ENCODE measurements around the gene LRRC36. TPM values are rescaled to one million over a fixed set of nuclear protein-coding genes. Genes with fewer than 3 reads are reported as not detected.
A peak's percentile ranks its signal among the peaks of the same experiment; 100 is the strongest.

The LRRC36 gene
- total RNA-seq, 4 donors from 2014 or later: 0.42 to 0.56 TPM; not detected in 2

DNA sequence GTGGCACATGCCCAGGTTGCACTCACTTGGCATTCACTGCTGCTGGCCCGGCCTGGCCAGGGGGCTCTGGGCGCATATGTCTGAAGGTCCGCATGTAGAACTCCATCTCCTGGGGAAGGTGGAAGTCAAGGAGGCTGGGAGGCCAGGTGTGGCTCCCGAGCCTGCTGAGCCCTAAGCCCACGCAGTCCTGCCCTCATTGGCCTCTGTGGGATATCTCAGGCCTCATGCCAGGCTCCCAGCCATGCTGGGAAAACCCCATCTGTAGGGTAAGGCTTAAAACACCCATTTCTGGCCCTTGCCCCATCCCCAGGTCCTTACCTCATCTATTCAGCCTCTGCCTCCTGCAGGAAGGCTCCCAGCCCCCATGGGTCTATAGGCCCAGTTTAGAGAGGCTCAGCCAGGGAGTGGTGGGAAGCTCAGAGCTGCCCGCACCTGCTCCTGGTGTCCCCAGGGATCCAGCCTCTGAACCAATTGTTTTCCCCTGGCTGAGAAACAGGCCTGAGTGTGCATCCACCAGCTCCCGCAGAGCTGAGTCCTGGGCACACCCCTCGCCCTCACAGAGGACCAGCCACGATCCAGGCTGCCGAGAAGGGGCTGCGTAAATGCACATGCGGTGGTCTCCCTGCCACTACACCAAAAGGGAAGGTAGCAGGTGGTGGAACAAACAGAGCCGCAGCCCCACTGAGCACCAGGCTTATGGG, 69.0 kb downstream of the LRRC36 start:
- no peaks in the 10 kb centered on the region for H3K36me3 ChIP-seq
- peak overlapping the region; percentile 85 for H3K27ac ChIP-seq
- no peaks in the 10 kb centered on the region for H3K27me3 ChIP-seq
- H3K4me1 ChIP-seq: peaks cover 97% of the 10 kb centered on the region
- H3K9me3 ChIP-seq: no peaks in the 10 kb centered on the region
- no peak overlapping the region for H3K4me3 ChIP-seq
- TF ChIP-seq POLR2A (IDR thresholded peaks at IDR 0.05): no peak
- no peak for TF ChIP-seq EP300 (IDR thresholded peaks at IDR 0.05)
- no peak for TF ChIP-seq POLR2AphosphoS5 (IDR thresholded peaks at IDR 0.05)
- TF ChIP-seq, protein P1, sequence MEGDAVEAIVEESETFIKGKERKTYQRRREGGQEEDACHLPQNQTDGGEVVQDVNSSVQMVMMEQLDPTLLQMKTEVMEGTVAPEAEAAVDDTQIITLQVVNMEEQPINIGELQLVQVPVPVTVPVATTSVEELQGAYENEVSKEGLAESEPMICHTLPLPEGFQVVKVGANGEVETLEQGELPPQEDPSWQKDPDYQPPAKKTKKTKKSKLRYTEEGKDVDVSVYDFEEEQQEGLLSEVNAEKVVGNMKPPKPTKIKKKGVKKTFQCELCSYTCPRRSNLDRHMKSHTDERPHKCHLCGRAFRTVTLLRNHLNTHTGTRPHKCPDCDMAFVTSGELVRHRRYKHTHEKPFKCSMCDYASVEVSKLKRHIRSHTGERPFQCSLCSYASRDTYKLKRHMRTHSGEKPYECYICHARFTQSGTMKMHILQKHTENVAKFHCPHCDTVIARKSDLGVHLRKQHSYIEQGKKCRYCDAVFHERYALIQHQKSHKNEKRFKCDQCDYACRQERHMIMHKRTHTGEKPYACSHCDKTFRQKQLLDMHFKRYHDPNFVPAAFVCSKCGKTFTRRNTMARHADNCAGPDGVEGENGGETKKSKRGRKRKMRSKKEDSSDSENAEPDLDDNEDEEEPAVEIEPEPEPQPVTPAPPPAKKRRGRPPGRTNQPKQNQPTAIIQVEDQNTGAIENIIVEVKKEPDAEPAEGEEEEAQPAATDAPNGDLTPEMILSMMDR (IDR thresholded peaks at IDR 0.05): no peak
- peak in 1 of 2 donors; percentile 64 for DNase-seq (ENCODE audit: low spot score in 2 of 2)
- WGBS: 59% methylated on average over 11 of the region's 13 CpGs

DNA sequence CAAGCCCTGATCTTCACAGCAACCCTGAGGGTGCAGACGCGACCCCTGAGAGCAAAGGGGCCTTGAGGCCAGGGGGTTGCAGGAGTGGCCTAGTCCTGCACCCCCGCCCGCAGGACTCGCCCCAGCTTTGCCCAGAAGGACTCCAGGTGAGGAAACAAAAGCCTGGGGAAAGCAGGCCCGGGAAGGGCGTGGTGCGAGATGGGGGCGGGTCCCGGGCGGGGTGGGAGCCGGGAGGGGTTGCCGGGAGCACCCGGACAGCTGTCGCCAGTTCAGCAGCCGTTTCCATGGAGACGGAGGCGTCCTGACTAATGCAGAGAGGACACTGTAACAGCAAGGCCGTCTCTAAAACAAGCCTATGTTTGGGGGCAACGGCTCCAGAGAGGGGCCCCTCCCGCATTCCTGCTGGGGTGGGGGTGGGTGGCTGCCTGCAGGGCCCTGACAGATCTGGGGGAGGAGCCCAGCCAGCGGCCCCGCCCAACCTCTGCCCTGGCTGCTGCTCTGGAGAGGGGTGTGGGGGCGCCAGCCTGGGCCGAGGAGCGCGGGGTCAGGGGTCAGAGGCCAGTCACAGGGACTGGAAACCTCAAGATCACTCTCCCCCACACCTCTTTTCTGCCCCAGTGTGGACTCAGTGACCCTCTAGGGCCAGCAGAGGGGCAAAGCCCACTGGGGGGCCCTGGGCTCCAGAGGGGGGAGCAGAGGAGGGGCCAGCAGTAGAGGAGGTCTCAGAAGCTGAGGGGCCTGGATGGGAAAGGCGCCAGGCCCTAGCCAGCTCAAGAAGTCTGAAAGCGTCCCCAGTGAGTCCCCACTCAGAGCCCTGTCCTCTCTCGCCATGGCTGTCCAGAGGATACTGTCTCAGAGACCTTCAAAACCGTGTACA, 69.8 kb downstream of the LRRC36 start:
- H3K36me3 ChIP-seq: no peaks in the 10 kb centered on the region
- WGBS: 32% methylated on average over 12 of the region's 31 CpGs
- peak overlapping the region; percentile 85 for H3K27ac ChIP-seq
- H3K9me3 ChIP-seq: no peaks in the 10 kb centered on the region
- no peaks in the 10 kb centered on the region for H3K27me3 ChIP-seq
- H3K4me3 ChIP-seq: peak overlapping the region; percentile 8
- DNase-seq (ENCODE audit: low spot score in 2 of 2): peak in 1 of 2 donors; percentile 94
- H3K4me1 ChIP-seq: peaks cover 91% of the 10 kb centered on the region
- TF ChIP-seq, protein P1 (IDR thresholded peaks at IDR 0.05): no peak
- TF ChIP-seq POLR2AphosphoS5 (IDR thresholded peaks at IDR 0.05) (no peak), EP300 (IDR thresholded peaks at IDR 0.05) (no peak), POLR2A (IDR thresholded peaks at IDR 0.05) (no peak)

DNA sequence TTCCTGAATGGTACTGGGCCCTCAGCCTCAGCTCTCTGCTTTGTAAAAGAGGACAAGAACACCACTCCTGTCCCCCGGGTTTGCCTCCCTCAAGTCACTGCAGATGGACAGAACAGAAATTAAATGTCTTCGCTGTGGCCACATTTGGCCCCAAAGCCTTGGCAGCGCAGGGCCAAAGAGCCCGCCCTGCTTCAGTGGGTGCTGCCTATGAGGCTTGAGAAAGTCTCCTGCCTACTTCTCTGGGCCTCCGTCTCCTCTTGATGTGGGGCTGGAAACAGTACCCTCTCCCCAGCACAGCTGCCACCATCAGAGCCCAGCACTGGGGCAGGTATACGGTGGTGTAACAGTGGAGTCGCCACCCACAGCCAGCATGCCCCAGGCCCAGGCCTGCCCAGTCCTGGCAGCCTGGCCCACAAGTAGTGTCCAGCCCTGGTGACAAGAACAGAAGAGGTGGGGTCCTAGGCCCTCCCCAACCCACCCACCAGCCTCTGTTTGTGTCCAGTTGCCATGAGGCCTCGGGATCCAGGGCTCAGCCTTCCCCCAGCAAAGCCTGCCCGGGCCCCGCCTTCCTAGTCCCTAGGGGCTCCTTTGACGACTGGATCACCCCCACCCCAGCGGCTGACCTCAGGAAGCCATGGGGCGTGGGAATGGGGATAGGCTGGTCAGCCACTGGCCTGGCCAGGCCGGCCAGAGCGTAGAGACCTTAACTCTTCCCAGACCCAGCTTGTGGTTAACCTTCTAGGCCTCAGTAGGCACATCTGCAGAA, 70.6 kb downstream of the LRRC36 start:
- WGBS: 42% methylated on average over 7 of the region's 15 CpGs
- no peaks in the 10 kb centered on the region for H3K9me3 ChIP-seq
- H3K27me3 ChIP-seq: no peaks in the 10 kb centered on the region
- peaks cover 85% of the 10 kb centered on the region for H3K4me1 ChIP-seq
- peak in 1 of 2 donors; percentile 79 for DNase-seq (ENCODE audit: low spot score in 2 of 2)
- TF ChIP-seq EP300 (IDR thresholded peaks at IDR 0.05) (no peak), POLR2A (IDR thresholded peaks at IDR 0.05) (no peak)
- H3K36me3 ChIP-seq: no peaks in the 10 kb centered on the region
- H3K4me3 ChIP-seq: no peak overlapping the region
- H3K27ac ChIP-seq: peak overlapping the region; percentile 85

DNA sequence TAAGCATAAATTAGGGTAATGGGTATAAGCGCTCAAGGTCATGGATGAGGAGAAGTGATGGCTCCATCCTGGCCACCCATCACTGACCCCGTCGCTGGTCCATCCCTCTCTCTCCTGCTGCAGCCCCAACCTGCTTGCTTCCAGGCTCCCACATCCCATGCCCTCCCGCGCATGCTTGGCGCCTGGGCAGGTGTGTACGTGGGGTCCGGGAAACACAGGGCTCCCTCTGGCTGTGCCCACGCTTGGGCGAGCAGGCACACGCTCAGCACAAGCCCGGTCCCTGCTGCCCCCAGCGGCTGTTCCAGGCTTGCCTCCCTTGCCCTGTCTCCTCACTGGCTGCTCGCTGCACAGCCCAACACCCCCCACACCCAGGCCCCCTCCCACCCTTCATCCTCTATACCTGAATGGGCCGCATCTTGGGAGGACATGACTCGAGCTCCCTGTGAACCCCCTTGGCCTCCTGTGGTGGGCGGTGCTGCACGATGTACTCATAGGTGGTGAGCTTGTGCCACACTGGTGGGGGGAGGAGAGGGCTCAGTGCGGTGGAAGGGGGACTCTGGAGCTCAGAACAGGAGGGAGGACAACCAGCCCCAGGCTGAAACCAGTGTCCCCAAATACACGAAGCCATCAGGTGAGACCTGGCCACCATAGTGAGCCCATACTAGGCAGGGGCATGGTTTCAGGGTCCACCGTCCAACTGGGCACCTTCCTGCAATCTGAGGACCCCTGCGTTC, 71.4 kb downstream of the LRRC36 start:
- WGBS: 68% methylated on average over 8 of the region's 22 CpGs
- Histone ChIP-seq H3K27me3 (no peaks in the 10 kb centered on the region), H3K4me1 (peaks cover 78% of the 10 kb centered on the region), H3K4me3 (no peak overlapping the region), H3K27ac (peak overlapping the region; percentile 85), H3K36me3 (no peaks in the 10 kb centered on the region), H3K9me3 (no peaks in the 10 kb centered on the region)
- DNase-seq (ENCODE audit: low spot score in 2 of 2): peak in 1 of 2 donors; percentile 72
- no peak for TF ChIP-seq POLR2AphosphoS5 (IDR thresholded peaks at IDR 0.05)
- TF ChIP-seq, protein P1 (IDR thresholded peaks at IDR 0.05): peak in 1 of 2 donors; percentile 51

DNA sequence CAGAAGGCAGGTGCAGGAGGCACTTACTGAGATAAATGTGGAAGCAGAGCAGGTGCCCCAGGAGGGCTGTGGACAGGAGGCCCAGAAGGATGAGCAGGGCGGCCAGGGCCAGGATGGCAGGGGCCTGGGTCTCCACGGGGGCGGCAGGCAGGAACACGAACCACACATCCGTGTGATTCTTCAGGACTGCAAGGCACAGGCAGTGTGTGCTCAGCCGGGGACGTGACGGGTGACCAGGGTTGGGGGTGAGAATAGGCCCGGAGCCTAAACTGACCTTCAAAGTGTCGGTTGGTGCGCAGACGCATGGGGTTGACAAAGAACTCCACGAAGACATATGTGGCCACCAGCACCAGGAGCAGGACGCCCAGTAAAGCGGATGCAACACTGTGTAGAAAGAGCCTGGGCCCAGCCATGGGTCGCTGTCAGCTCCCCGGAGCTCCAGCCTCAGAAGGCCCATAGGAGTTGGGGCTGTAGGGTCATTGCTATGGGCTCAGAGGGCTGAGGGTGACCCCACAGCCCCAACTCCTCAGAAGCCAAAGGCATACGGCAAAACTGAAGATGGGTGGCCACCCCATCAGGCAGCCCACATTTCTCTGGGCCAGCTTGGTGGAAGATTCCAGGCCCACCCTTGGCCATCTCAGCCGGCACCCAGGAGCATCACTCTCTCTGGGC, 72.1 kb downstream of the LRRC36 start:
- H3K27ac ChIP-seq: no peak overlapping the region
- H3K9me3 ChIP-seq: no peaks in the 10 kb centered on the region
- peaks cover 75% of the 10 kb centered on the region for H3K4me1 ChIP-seq
- H3K36me3 ChIP-seq: no peaks in the 10 kb centered on the region
- WGBS: 84% methylated on average over 15 of the region's 19 CpGs
- peak in 1 of 2 donors; percentile 62 for DNase-seq (ENCODE audit: low spot score in 2 of 2)
- no peaks in the 10 kb centered on the region for H3K27me3 ChIP-seq
- no peak for TF ChIP-seq EP300 (IDR thresholded peaks at IDR 0.05)
- no peak for TF ChIP-seq POLR2AphosphoS5 (IDR thresholded peaks at IDR 0.05)
- no peak for TF ChIP-seq POLR2A (IDR thresholded peaks at IDR 0.05)
- TF ChIP-seq, protein P1 (IDR thresholded peaks at IDR 0.05): no peak
- H3K4me3 ChIP-seq: no peak overlapping the region
